Measurements from ENCODE around the gene PARD3. TPM values are rescaled to one million over a fixed set of nuclear protein-coding genes. Genes with fewer than 3 reads are reported as not detected.
"Not testable (repeated sequence)": the region's sequence is repeated elsewhere in the genome, so short reads cannot be mapped to it uniquely, and the experiment has no call there.

Gene PARD3
- total RNA-seq, 1 donor from 2014 or later = 0.11 TPM

GRCh38 chr10:34433241-34434076 lies 381.6 kb downstream of the PARD3 start:
- TF ChIP-seq CTCF (IDR thresholded peaks at IDR 0.05) = no peak
- POLR2A ChIA-PET = no interaction called here
- CTCF ChIA-PET = no interaction called here
- H3K4me3 Mint-ChIP-seq = no peak overlapping the region
- intact Hi-C loops (cut with micrococcal nuclease) = no loop called here
- no peak overlapping the region for H3K27ac Mint-ChIP-seq
- DNase-seq (no peak), ATAC-seq (ENCODE audit: low read depth) (no peak)
- H3K9me3 Mint-ChIP-seq = no peaks in the 10 kb centered on the region
- no peaks in the 10 kb centered on the region for H3K4me1 Mint-ChIP-seq
- H3K27me3 Mint-ChIP-seq = no peaks in the 10 kb centered on the region
- H3K36me3 Mint-ChIP-seq (ENCODE audit: low read depth) = no peaks in the 10 kb centered on the region

DNA sequence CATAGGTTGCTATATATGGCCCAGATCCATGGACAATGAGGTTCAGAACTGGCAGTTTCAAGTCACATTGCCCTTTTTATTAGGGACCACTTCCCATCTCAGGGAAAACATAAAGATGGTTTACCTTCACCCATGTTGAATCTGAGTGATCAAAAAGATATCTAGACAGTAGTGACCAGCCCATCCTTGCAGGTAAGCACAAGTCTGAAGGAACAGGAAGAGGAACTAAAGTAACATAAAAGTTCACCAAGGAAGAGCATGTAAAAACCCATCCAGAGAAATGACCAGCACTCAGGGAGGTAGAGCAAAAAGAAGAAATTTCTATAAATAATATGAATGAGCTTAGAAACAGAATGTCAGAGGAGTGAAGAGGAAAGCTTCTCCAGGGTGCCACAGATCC lies 382.5 kb downstream of the PARD3 start:
- ATAC-seq (ENCODE audit: low read depth) = no peak
- no peak for TF ChIP-seq CTCF (IDR thresholded peaks at IDR 0.05)
- H3K4me3 Mint-ChIP-seq = no peak overlapping the region
- DNase-seq = no peak
- H3K9me3 Mint-ChIP-seq = no peaks in the 10 kb centered on the region
- POLR2A ChIA-PET = no interaction called here
- no peaks in the 10 kb centered on the region for H3K36me3 Mint-ChIP-seq (ENCODE audit: low read depth)
- intact Hi-C loops (cut with micrococcal nuclease) = no loop called here
- no peak overlapping the region for H3K27ac Mint-ChIP-seq
- H3K27me3 Mint-ChIP-seq = no peaks in the 10 kb centered on the region
- CTCF ChIA-PET = no interaction called here
- no peaks in the 10 kb centered on the region for H3K4me1 Mint-ChIP-seq

DNA sequence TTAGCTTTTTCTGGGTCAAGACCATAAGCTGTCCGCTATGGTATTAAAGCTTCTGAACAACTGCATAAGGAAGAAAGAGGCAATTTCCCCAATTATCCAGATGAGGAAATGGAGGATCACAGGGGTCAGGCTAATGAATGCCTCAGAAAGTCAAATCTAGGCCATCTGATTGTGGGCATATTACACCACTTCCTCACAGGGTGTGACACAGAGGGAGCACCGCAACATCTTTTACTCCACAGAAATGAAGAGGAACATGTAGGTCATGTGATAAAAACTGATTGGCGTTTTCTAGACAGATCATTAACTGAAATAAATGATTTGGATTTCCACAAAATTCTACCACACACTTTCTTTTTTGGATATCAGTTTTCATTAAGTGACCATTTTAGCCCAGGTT lies 384.4 kb downstream of the PARD3 start:
- ATAC-seq (ENCODE audit: low read depth) (no peak), DNase-seq (no peak)
- CTCF ChIA-PET = no interaction called here
- intact Hi-C loops (cut with micrococcal nuclease) = no loop called here
- H3K9me3 Mint-ChIP-seq = no peaks in the 10 kb centered on the region
- H3K36me3 Mint-ChIP-seq (ENCODE audit: low read depth) = no peaks in the 10 kb centered on the region
- POLR2A ChIA-PET = no interaction called here
- no peaks in the 10 kb centered on the region for H3K4me1 Mint-ChIP-seq
- H3K4me3 Mint-ChIP-seq = no peak overlapping the region
- H3K27me3 Mint-ChIP-seq = no peaks in the 10 kb centered on the region
- TF ChIP-seq CTCF (IDR thresholded peaks at IDR 0.05) = no peak
- no peak overlapping the region for H3K27ac Mint-ChIP-seq

DNA sequence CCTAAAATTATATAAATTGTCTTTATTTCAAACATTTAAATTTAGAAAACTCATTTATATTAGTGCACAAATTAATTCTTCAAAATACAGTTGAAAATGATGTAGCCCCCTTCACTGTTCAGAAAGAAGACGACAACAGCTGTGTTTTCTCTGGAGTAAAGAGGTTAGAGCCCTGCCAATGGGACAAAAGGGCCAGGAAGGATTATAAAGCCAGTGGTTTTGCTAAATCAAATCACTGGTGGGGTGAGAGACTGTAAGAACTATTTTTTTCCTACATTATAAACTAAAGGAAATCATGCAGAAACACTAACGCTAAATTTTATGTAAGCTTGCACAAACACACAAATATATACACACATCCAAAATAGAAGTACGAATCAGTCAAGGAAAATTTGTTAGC lies 386.6 kb downstream of the PARD3 start:
- CTCF ChIA-PET = no interaction called here
- H3K36me3 Mint-ChIP-seq (ENCODE audit: low read depth) = no peaks in the 10 kb centered on the region
- H3K4me3 Mint-ChIP-seq = no peak overlapping the region
- H3K4me1 Mint-ChIP-seq = no peaks in the 10 kb centered on the region
- H3K27me3 Mint-ChIP-seq = no peaks in the 10 kb centered on the region
- POLR2A ChIA-PET = no interaction called here
- intact Hi-C loops (cut with micrococcal nuclease) = no loop called here
- no peak for DNase-seq
- no peak for ATAC-seq (ENCODE audit: low read depth)
- no peak overlapping the region for H3K27ac Mint-ChIP-seq
- no peaks in the 10 kb centered on the region for H3K9me3 Mint-ChIP-seq
- no peak for TF ChIP-seq CTCF (IDR thresholded peaks at IDR 0.05)

- no peak for ATAC-seq (ENCODE audit: low read depth)
- H3K27me3 Mint-ChIP-seq = no peaks in the 10 kb centered on the region
- ChIA-PET POLR2A (no interaction called here), CTCF (no interaction called here)
- no peaks in the 10 kb centered on the region for H3K9me3 Mint-ChIP-seq
- H3K27ac Mint-ChIP-seq = no peak overlapping the region
- DNase-seq = no peak
- intact Hi-C loops (cut with micrococcal nuclease) = no loop called here
- no peak for TF ChIP-seq CTCF (IDR thresholded peaks at IDR 0.05)
- no peaks in the 10 kb centered on the region for H3K4me1 Mint-ChIP-seq
- no peak overlapping the region for H3K4me3 Mint-ChIP-seq
- no peaks in the 10 kb centered on the region for H3K36me3 Mint-ChIP-seq (ENCODE audit: low read depth)
Observed at GRCh38 chr10:34427911-34428216, 387.2 kb downstream of the PARD3 start.

DNA sequence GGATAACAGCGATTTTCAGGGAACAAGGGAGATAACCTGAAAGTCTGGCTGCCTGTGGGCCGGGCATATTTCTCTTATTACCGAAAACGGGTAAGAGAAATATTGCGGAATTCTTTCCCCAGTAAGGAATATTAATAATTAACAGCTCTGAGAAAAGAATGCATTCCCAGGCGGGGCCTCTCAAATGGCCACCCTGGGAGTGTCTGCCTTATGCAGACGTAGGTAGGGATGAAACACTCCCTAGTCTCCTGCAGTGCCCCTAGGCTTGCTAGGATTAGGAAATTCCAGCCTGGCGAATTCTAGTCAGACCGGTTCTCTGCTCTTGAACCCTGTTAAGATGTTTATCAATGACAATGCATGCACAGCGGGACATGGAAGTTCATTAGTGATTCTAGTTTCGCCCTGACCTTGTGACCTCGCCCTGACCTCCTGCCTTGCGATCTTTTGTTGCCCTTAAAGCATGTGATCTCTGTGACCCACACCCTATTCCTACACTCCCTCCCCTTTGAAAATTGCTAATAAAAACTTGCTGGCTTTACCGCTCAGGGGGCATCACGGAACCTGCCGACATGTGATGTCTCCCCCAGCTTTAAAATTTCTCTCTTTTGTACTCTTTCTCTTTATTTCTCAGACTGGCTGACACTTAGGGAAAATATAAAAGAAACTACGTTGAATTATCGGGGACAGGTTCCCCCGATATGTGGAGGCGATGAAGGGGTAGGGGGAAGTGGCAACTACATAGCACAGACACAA lies 387.8 kb downstream of the PARD3 start:
- CTCF ChIA-PET; POLR2A ChIA-PET; H3K27ac Mint-ChIP-seq; intact Hi-C loops (cut with micrococcal nuclease); DNase-seq; H3K9me3 Mint-ChIP-seq; H3K4me3 Mint-ChIP-seq; H3K27me3 Mint-ChIP-seq; ATAC-seq (ENCODE audit: low read depth); H3K4me1 Mint-ChIP-seq; H3K36me3 Mint-ChIP-seq (ENCODE audit: low read depth): not testable (repeated sequence)

DNA sequence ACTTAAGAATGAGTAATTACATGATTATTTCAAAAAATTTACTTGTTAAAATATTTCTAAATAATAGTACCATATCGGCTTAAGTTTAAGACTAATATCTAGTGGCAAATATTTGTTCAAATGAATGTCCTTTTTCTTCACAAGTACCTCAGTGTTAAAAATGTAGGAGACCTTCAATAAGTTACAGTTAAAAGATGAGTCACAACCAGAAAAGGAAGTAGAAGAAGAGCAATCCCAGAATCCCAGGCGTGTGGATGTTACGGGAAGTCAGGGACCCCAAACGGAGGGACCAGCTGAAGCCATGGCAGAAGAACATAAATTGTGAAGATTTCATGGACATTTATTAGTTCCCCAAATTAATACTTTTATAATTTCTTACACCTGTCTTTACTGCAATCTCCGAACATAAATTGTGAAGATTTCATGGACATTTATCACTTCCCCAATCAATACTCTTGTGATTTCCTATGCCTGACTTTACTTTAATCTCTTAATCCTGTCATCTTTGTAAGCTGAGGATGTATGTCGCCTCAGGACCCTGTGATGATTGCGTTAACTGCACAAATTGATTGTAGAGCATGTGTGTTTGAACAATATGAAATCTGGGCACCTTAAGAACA lies 388.4 kb downstream of the PARD3 start:
- DNase-seq; H3K9me3 Mint-ChIP-seq; H3K4me1 Mint-ChIP-seq; H3K27me3 Mint-ChIP-seq; H3K4me3 Mint-ChIP-seq; POLR2A ChIA-PET; H3K27ac Mint-ChIP-seq; ATAC-seq (ENCODE audit: low read depth); CTCF ChIA-PET; intact Hi-C loops (cut with micrococcal nuclease); H3K36me3 Mint-ChIP-seq (ENCODE audit: low read depth): not testable (repeated sequence)

Measured in activated B cell treated with CpG ODN at 0.5 μM for 24 hours (primary cell).